ENCODE measurements around the gene TLX3. TPM values are rescaled to one million over a fixed set of nuclear protein-coding genes. Genes with fewer than 3 reads are reported as not detected.

Gene TLX3
- total and polyA plus RNA-seq, 11 donors = 0.15 TPM; not detected in 10

- 63 to 95% (median 91%) methylated on average over 2 of the region's 2 CpGs for WGBS, 4 donors
Measured at GRCh38 chr5:171285465-171285864, 23.6 kb upstream of the TLX3 start.

GRCh38 chr5:171288066-171288465 is 21.0 kb upstream of the TLX3 start:
- Histone ChIP-seq H3K4me1 (no peaks in the 10 kb centered on the region), H3K27ac (no peak overlapping the region), H3K27me3 (no peaks in the 10 kb centered on the region), H3K4me3 (no peak overlapping the region), H3K9me3 (no peaks in the 10 kb centered on the region), H3K36me3 (no peaks in the 10 kb centered on the region)
- no peak for ATAC-seq
- TF ChIP-seq POLR2A (IDR thresholded peaks at IDR 0.05) (no peak), CTCF (IDR thresholded peaks at IDR 0.05) (no peak)
- 92 to 100% (median 95%) methylated on average over 2 of the region's 2 CpGs for WGBS, 4 donors
- DNase-seq = no peak
- intact Hi-C loops (cut with DNase I) = no loop called here

More at GRCh38 chr5:171285465-171285864, 23.6 kb upstream of the TLX3 start:
- intact Hi-C loops (cut with DNase I) = no loop called here
- ATAC-seq (no peak), DNase-seq (no peak)
- H3K36me3 ChIP-seq = no peaks in the 10 kb centered on the region
- H3K4me1 ChIP-seq = no peaks in the 10 kb centered on the region
- no peaks in the 10 kb centered on the region for H3K27me3 ChIP-seq
- TF ChIP-seq POLR2A (IDR thresholded peaks at IDR 0.05) = no peak
- TF ChIP-seq CTCF (IDR thresholded peaks at IDR 0.05) = no peak
- no peak overlapping the region for H3K4me3 ChIP-seq
- no peaks in the 10 kb centered on the region for H3K9me3 ChIP-seq
- H3K27ac ChIP-seq = no peak overlapping the region

- H3K4me1 ChIP-seq = no peaks in the 10 kb centered on the region
- no peak overlapping the region for H3K4me3 ChIP-seq
- no peak overlapping the region for H3K27ac ChIP-seq
- intact Hi-C loops (cut with DNase I) = no loop called here
- TF ChIP-seq POLR2A (IDR thresholded peaks at IDR 0.05) (no peak), CTCF (IDR thresholded peaks at IDR 0.05) (no peak)
- H3K9me3 ChIP-seq = no peaks in the 10 kb centered on the region
- ATAC-seq = no peak
- no peaks in the 10 kb centered on the region for H3K36me3 ChIP-seq
- DNase-seq = no peak
- WGBS, 4 donors = 95 to 98% (median 97%) methylated on average over 4 of the region's 4 CpGs
- H3K27me3 ChIP-seq = no peaks in the 10 kb centered on the region
Measured at GRCh38 chr5:171291371-171291770, 17.7 kb upstream of the TLX3 start.

GRCh38 chr5:171295299-171295698 is 13.7 kb upstream of the TLX3 start:
- no peaks in the 10 kb centered on the region for H3K27me3 ChIP-seq
- H3K36me3 ChIP-seq = peaks cover 0 to 2% (median 0%) of the 10 kb centered on the region in 9 donors
- WGBS, 4 donors = 55 to 74% (median 63%) methylated on average over 1 of the region's 1 CpG
- no peak for DNase-seq
- ATAC-seq = no peak
- intact Hi-C loops (cut with DNase I) = no loop called here
- H3K4me1 ChIP-seq = no peaks in the 10 kb centered on the region
- TF ChIP-seq CTCF (IDR thresholded peaks at IDR 0.05) = no peak
- no peak for TF ChIP-seq POLR2A (IDR thresholded peaks at IDR 0.05)
- no peak overlapping the region for H3K27ac ChIP-seq
- H3K9me3 ChIP-seq = no peaks in the 10 kb centered on the region
- no peak overlapping the region for H3K4me3 ChIP-seq
